ENCODE results near the gene IPO13.

The IPO13 gene

DNA sequence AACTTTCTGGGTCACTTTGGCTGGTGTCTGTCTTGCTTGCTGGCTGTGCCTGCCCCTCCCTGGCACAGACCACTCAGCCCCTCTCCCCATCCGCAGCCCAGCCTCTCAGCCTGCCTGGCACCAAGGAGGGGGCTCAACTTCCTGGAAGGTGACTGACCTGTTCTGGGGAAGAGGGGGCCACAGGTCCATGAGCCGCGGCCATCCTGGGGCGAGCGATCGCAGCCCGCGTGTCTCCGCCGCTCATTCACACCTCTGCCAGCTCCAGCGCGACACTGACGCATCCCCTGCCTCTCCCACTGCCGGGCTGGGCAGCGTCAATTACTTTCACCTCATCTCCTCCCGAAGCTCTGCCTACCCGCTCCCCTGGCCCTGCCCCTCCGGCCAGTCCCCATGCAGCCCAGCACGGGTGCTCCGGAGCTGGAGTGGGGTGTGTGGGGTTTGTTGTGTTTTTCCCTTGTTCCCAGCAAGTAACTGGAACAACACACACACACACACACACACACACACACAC lies 70.2 kb downstream of the IPO13 start:
- Histone ChIP-seq H4K5ac (ENCODE audit: low read length) (no peak overlapping the region), H3K4me1 (ENCODE audit: control insufficient read depth, low read depth, low read length) (no peaks in the 10 kb centered on the region), H2BK120ac (ENCODE audit: low read depth, low read length) (no peak overlapping the region), H3K27me3 (ENCODE audit: insufficient read depth, low read length, poor library complexity) (no peaks in the 10 kb centered on the region), H3K23ac (ENCODE audit: low read length) (no peak overlapping the region), H2AK5ac (ENCODE audit: low read length) (no peak overlapping the region), H2BK15ac (replicated peaks; ENCODE audit: low read depth) (no peak overlapping the region), H3K4me3 (ENCODE audit: low read length) (no peak overlapping the region), H3K4ac (ENCODE audit: low read depth, low read length) (no peak overlapping the region), H3K18ac (ENCODE audit: low read length) (no peak overlapping the region), H3K36me3 (ENCODE audit: control insufficient read depth, insufficient read depth, low read length) (no peaks in the 10 kb centered on the region), H2BK5ac (ENCODE audit: low read length) (no peak overlapping the region), H3K27ac (ENCODE audit: low read depth, low read length) (no peak overlapping the region), H3K79me1 (ENCODE audit: low read length) (no peaks in the 10 kb centered on the region), H3K4me2 (ENCODE audit: low read length) (no peak overlapping the region), H3K56ac (ENCODE audit: low read length) (no peak overlapping the region), H3K79me2 (ENCODE audit: control insufficient read depth, insufficient read depth, low read length) (no peaks in the 10 kb centered on the region), H4K8ac (ENCODE audit: low read depth, low read length) (no peak overlapping the region), H3K9ac (ENCODE audit: low read length) (no peak overlapping the region)
- no CpG with 5 or more reads among the region's 20 CpGs for WGBS (ENCODE audit: extremely low coverage, insufficient coverage, low lambda C conversion rate)
- no peak for DNase-seq
